ENCODE results near the gene PKNOX2. TPM values are rescaled to one million over a fixed set of nuclear protein-coding genes. Genes with fewer than 3 reads are reported as not detected.
A peak's percentile ranks its signal among the peaks of the same experiment; 100 is the strongest.

PKNOX2 gene
- total and polyA plus RNA-seq, 2 of the 4 experiments (the other 2 are of a cell fraction): 0.72 to 2.3 TPM

GRCh38 chr11:125293596-125293995 is 129.0 kb downstream of the PKNOX2 start:
- TF ChIP-seq USF2 (IDR thresholded peaks at IDR 0.05; ENCODE audit: low read depth, low read length) (no peak), ELK1 (IDR thresholded peaks at IDR 0.05; ENCODE audit: borderline replicate concordance, low read depth, low read length) (no peak), CHD1 (IDR thresholded peaks at IDR 0.05; ENCODE audit: low read depth, low read length) (no peak), MAZ (IDR thresholded peaks at IDR 0.05; ENCODE audit: borderline replicate concordance, low read depth, low read length) (no peak), RAD21 (IDR thresholded peaks at IDR 0.05; ENCODE audit: low read length) (no peak), MAFK (IDR thresholded peaks at IDR 0.05; ENCODE audit: low read depth, low read length) (no peak), MXI1 (IDR thresholded peaks at IDR 0.05; ENCODE audit: borderline replicate concordance, low read depth, low read length) (no peak), SMC3 (IDR thresholded peaks at IDR 0.05; ENCODE audit: low read depth, low read length) (no peak), FOS (IDR thresholded peaks at IDR 0.05; ENCODE audit: low read depth, low read length) (no peak), POLR2A (IDR thresholded peaks at IDR 0.05; ENCODE audit: low read depth, low read length) (no peak), CEBPB (IDR thresholded peaks at IDR 0.05; ENCODE audit: low read depth, low read length) (no peak), CTCF (conservative IDR thresholded peaks at IDR 0.05; ENCODE audit: low read depth, low read length) (no peak), NFE2L2 (IDR thresholded peaks at IDR 0.05; ENCODE audit: low read depth, low read length) (no peak), BHLHE40 (IDR thresholded peaks at IDR 0.05; ENCODE audit: low read depth, low read length) (no peak), RFX5 (IDR thresholded peaks at IDR 0.05; ENCODE audit: low read depth, low read length) (no peak), RCOR1 (IDR thresholded peaks at IDR 0.05; ENCODE audit: insufficient replicate concordance, low read length) (no peak)
- ChIA-PET POLR2A (ENCODE audit: unreplicated experiment) (no interaction called here), CTCF (interaction anchor here (1.1 kb wide), 1 partner anchor 10 kb away, joined by 3 read pairs; no protein-coding TSS in a partner anchor)
- H3K56ac ChIP-seq (ENCODE audit: extremely low read depth, insufficient read depth, low read length): no peak overlapping the region
- ATAC-seq (ENCODE audit: low read depth) (no peak), DNase-seq (no peak)
- 0 out of 2 replicates have a peak overlapping the region, but pooled peaks have one; percentile 27 for H2AK5ac ChIP-seq (ENCODE audit: low read depth, low read length)
- no peak overlapping the region for H3K4me3 ChIP-seq (ENCODE audit: insufficient read depth, low read depth, low read length)
- H3K4me1 ChIP-seq (ENCODE audit: control insufficient read depth, insufficient read depth, low read length): no peaks in the 10 kb centered on the region
- H3K14ac ChIP-seq (replicated peaks; ENCODE audit: low read depth, low read length): no peak overlapping the region
- H3K4me2 ChIP-seq (ENCODE audit: low read depth, low read length): no peak overlapping the region
- 0 out of 2 replicates have a peak, but pooled peaks cover 4% of the 10 kb centered on the region for H3K9me1 ChIP-seq (ENCODE audit: insufficient read depth, low read length)
- H3K23ac ChIP-seq (ENCODE audit: low read depth, low read length): no peak overlapping the region
- no peak overlapping the region for H2AK9ac ChIP-seq (replicated peaks; ENCODE audit: low read depth, low read length, poor library complexity)
- H4K20me1 ChIP-seq (ENCODE audit: insufficient read depth, low read length): no peaks in the 10 kb centered on the region
- no peaks in the 10 kb centered on the region for H3K79me1 ChIP-seq (ENCODE audit: low read depth in 1 of 2, low read length in 2 of 2)
- no peak overlapping the region for H2AFZ ChIP-seq (replicated peaks; ENCODE audit: low read length, poor library complexity)
- H4K8ac ChIP-seq (ENCODE audit: low read depth in 2 of 2, low read length in 2 of 2): no peak overlapping the region
- H2BK120ac ChIP-seq (ENCODE audit: low read depth, low read length): no peak overlapping the region
- in situ Hi-C loops (cut with MboI; ENCODE audit: low sequenced_read_pairs): no loop called here
- H4K91ac ChIP-seq (ENCODE audit: insufficient read depth, low read depth, low read length): no peak overlapping the region
- no peak overlapping the region for H3K27ac ChIP-seq (ENCODE audit: insufficient read depth, low read length)
- no peaks in the 10 kb centered on the region for H3K36me3 ChIP-seq (ENCODE audit: control insufficient read depth, insufficient read depth, low read length)
- dilution Hi-C loops (cut with HindIII; ENCODE audit: low sequenced_read_pairs, unreplicated experiment): no loop called here
- H3K9me3 ChIP-seq (ENCODE audit: control insufficient read depth, insufficient read depth, low read length): no peaks in the 10 kb centered on the region
- no CpG with 5 or more reads among the region's 5 CpGs for WGBS, 2 experiments (ENCODE audit: extremely low coverage in 2 of 2, insufficient read length in 1 of 2)
- no peak overlapping the region for H3K9ac ChIP-seq (ENCODE audit: low read depth, low read length)
- no peak overlapping the region for H3K18ac ChIP-seq (ENCODE audit: low read depth, low read length)
- no peak overlapping the region for H4K5ac ChIP-seq (ENCODE audit: low read depth, low read length)
- intact Hi-C loops (cut with micrococcal nuclease): no loop called here
- BruUV-seq (replicated peaks): no TSS peak
- H2BK20ac ChIP-seq (ENCODE audit: low read depth, low read length): no peak overlapping the region
- H3K4ac ChIP-seq (ENCODE audit: low read depth, low read length): no peak overlapping the region
- peaks cover 10% of the 10 kb centered on the region for H3K27me3 ChIP-seq (ENCODE audit: control insufficient read depth, insufficient read depth, low read length)
- no peak overlapping the region for H2BK15ac ChIP-seq (ENCODE audit: low read depth, low read length)
- H2BK5ac ChIP-seq (ENCODE audit: low read depth, low read length, poor library complexity, severe bottlenecking): no peak overlapping the region

Data from IMR-90 (cell line).